ENCODE results near the gene LYRM4.

LYRM4 gene

DNA sequence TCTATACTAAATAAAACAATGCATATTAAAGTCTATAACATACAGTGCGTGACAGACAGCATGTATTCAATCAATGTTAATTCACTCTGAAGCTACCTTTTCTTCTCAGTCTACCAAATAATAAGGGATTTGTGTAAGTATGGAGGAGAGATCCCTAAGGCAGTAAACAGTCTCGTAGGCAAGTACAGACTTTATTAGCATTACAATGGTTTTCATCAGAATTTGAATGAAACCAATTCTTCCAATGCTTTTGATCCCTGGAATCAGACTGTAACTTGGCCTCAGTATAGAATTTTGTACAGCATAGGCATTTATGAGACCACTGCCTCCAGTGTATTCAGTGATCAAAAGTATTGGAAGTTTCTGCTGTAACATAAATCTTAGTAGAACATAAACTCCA, 19.5 kb downstream of the LYRM4 start:
- no peak for DNase-seq

DNA sequence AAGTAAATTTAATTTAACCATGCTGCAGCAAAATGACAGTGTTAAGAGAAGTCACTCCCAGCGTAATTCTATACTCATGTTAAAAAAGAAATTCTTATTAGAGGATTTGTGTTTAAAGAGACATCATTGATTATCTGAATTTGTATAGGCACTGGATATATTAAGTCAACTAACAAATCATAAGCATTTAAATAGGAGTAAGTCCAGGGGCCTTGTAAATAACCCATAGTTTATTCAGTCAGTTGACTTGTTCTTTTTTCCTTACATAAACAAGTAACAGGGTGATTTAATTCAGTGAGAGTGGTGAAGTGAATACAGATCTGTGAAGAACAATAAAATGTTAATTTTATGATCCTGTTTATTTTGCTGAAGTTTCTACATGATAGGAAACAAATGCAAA, 22.4 kb downstream of the LYRM4 start:
- DNase-seq = no peak

DNA sequence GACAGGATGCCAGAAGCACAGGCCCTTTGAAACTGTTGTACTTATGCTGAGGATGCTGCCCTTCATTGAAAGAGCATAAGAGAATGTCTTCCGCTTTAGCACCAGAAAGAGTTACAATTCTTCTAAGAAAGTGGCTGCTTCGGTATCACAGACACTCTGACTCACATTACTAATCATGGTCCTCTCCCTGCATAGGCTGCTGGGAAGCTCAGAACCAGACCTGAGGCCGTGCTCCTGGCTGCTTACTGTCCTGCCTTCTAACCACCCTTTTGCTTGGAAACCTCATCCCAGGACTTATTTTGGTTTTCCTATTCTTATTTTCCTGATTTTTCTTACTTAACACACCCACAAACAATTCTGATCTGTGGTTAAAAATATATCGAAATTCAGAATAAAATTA, 22.9 kb downstream of the LYRM4 start:
- no peak for DNase-seq

DNA sequence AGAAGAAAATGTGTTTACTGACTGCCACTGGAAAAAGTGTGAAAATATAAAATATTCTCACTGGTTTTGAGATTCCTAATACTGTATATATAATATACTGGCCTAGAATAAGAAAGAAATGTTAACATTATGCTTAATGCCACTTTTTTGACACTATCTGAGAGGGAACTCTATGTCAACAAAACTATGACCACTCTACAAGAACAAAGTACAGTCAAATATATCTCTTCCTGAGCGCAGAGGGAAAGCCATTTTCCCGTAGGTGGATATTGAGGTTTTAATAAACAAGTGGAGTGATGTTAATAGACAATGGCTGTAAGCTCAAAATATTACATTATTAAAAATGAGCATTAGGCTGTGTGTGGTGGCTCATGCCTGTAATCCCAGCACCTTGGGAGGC, 24.9 kb downstream of the LYRM4 start:
- no peak for DNase-seq

DNA sequence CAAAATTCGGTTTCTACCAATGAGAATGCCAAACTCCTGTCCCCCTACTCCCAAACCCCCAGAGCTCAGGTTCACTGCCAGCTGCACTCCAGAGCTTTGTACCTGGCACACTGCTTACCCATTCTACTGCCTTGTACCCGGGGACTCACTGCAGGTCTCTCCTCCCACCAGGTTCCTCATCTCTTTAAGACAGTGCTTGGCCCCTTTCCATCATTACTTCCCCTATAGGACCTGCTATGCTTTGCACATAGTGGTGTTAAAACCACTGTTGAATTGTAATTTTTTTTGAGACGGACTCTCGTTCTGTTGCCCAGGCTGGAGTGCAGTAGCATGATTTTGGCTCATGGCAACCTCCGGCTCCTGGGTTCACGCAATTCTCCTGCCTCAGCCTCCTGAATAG, 25.9 kb downstream of the LYRM4 start:
- DNase-seq = no peak

DNA sequence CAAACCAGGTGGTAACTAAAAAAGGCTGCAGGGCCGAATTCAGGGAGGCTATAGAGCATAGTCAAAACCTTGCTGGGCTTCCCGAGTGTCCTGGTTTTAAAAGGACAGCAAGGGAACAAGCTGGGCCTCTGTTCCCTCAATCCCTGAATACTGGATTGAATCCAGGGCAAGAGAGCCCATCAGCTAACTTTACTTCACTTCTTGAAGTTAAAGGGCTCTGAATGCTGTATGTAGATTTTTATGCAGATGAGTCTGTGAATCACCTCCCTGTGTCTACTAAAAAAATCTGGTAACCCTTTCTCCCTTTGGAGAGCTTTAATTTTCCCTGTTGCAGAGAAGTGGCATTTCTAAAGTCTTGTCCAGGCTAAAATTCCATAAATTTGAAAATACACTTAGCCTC, 29.5 kb downstream of the LYRM4 start:
- no peak for DNase-seq

DNA sequence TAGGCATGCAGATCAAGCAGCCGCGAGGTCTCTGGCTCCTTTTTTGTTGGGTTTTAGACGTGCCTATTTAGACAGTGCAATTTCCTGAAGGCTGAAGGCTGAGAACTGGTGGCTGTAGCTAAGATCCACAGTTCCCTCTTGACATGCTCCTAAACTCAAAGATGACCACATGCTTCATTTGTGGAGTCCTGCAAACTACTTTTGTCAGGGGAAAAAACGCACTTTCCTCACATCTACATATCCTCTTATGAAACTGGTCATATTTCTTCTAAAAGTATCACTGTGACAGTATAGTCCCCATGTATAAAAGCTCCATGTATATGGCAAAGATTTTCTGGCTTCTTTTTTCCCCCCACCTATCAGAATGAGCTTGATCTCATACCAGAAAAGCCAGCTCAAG, 30.7 kb downstream of the LYRM4 start:
- DNase-seq = no peak

DNA sequence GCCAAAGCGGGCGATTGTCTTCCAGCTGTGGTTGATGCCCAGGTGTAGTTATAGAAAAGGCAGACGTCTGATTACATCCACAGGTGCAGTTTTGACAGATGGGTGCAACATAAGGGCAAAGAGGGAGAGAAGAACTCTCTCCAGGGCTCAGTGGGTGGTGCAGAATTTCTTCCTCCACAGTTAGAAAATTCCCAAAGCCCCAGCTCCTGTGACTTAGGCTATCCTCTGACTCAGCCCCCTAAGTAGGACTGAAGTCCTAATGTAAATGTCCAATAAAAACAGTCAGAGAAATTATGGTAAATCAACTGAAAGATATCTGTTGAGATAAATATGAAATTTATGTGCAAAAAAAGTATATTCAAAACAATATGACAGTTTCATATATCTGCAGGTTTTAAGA, 31.4 kb downstream of the LYRM4 start:
- DNase-seq = no peak

DNA sequence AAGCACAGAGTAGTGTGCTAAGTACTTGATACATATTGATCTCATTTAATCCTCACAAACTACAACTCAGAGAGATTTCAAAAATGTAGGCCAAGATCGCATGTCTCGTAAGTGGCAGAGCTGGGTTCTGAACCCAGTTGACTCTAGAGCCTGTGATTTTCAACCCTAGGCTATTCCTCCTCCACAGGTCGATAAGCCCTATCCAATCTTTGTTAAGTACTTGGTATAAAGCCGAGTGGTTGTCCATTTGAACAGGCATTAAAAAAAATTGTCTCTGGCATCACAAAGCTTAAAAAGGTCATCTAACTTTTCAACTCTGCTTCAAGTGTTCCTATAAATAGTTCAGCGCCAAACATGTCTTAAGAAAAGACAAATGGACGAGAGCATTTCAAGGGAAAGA, 37.4 kb downstream of the LYRM4 start:
- DNase-seq = no peak

DNA sequence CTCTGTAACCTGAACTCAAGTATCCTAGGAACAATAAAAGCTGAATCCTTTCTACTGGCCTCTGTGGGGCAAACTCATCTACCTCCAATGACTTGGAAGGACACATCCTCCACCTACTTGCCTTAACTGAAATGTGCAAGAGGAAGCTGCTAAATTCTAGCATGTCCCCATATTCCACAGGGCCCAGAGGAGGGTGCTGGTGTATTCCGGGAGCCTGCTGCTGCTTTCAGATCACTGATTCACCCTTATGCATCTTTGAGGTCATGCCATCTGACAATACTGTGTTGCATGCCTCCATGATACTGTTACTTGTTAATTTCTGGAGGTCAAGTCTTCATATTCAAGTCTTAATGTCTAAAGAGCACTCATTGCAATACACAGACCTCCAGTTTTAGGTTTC, 40.3 kb downstream of the LYRM4 start:
- DNase-seq = no peak

DNA sequence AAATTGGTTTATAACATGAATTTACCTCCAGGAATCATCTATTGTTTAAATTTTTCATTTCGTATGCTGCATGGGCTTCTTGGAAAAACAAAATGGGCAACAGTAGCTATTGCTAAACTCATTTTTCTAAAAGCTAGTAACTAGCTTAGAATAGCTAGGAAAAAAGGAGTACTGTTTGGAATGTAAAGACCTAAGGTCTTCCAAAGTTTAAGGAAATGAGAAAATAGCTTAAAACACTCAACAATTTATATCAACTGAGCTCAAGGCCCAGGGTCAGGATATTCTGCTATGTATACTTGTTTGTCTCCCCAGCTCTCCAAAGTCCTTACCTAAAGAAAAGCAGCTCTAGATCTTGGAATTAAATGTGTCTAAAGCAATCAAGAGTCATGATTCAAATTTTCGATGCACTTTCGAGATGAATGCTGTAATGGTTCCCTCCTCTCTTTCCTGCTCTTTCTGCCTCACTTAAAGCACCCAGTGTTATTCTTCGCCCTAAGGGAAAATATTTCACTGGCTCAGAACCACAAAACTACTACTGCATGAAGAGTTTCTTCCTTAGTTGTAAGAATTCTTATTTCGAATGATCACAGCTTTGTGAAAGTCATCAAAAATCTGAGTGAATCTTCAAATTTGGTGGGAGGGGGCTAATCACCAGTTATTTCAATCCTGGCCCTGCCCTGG, 41.6 kb downstream of the LYRM4 start:
- DNase-seq = no peak

DNA sequence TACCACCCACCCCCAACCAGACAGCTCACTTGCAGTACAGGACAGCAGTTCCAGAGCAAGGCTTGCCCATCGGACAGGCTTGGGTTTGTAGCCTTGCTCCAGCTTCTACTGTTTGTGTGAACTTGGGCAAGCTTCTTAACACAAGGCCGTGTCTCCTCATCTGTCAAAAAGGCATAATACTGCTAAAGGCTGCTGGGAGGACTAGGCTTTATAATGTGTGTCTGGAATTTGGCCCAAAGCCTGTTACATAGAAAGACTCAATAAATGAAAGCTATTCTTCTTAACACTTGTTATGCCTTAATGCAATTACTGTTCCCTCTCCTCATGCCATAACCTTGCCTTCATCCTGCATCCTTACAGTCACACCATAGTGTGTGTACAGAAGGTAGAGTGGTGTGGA, 43.4 kb downstream of the LYRM4 start:
- no peak for DNase-seq

DNA sequence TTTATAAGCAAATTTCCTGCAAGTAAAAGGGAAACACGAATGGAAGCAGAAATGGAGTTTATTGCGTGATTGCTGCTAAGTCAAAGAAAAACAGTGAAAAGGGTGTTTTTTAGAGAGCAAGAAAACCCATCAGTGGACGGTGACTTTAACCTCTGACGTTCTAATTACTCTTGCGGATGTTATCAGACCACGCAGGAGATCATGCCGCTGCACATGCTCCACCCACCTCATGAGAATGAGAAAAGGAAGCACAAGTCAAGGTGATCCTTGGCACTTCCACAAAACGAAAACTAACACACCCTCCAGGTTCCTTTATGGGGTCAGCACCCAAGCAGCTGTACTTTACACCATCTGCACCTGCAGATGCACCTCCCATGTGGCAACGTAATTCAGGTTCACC, 45.0 kb downstream of the LYRM4 start:
- DNase-seq = no peak

DNA sequence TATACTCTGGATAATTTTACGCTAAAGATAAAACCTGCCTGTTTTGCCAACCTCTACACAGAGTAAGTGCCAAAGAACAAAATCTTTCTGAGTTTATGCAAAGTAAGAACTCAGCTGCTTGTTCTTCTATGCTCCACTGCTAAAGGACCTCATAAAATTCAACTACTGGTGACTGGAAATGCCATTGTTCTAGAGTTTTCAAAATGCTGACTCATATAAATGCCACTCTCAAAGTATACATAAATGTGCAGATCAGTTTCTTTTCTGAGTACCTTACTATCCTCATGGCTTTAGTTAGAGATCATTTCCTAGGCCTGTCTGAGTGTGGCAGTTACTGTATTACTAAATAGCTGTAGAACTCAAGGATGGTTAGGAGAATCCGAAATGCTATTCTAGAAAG, 45.6 kb downstream of the LYRM4 start:
- DNase-seq = no peak

DNA sequence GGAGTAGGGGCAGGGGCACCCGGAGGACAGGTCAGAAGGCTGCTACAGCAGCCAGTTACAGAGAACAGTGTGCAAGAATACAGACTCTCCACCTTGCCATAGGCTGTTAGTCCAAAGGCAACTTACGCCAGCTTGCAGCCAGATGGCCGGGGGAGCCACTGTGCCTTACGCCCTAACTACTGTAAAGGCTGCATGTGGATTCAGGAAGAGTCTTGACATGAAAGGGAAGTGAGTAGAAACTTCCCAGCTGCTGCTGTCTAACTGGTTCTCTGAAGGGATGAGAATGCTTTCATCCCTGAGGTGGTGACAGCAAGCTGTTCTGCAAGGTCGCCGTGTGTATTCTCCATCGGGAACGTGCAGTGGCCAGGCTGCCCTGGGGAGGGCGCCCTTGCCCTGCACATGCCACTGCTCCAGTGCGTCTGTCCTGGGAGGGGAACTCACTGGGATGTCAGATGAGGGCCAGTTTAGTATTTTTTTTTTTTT, 46.1 kb downstream of the LYRM4 start:
- DNase-seq = no peak

DNA sequence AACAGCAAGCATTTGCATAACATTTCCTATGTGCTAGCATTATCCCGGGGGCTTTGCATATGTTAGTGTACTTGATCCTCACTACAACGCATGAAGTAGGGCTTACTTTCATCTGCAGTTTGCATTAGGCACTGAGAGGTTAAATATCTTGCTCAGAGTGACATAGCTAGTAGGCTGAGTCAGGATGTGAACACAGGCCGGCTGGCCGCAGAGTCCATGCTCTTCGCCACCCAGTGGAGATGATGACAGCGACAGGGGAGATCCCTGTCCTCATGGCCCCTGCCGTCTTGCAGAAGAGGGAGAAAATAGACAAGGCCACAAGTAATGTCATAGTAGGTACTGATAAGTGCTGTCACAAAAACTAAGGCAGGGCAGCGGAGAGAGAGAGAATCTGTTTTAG, 46.9 kb downstream of the LYRM4 start:
- DNase-seq = no peak

DNA sequence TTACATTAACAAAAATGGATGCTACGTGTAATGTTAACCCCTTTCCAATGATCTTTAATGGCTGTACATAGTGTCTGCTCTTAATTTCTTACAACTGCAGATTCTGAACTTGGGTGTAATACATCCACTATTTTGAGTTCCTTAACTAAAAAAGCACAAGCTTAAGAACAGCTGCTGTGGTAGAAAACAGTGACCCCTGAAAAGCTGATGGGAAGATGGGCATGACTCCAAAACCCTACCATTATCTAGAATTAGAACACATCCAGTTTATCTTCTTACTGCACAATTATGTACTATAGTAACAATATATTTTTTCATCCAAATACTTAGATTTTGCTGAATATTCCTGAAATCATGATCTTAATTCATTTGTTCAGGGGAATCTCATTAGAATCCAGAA, 49.3 kb downstream of the LYRM4 start:
- no peak for DNase-seq

DNA sequence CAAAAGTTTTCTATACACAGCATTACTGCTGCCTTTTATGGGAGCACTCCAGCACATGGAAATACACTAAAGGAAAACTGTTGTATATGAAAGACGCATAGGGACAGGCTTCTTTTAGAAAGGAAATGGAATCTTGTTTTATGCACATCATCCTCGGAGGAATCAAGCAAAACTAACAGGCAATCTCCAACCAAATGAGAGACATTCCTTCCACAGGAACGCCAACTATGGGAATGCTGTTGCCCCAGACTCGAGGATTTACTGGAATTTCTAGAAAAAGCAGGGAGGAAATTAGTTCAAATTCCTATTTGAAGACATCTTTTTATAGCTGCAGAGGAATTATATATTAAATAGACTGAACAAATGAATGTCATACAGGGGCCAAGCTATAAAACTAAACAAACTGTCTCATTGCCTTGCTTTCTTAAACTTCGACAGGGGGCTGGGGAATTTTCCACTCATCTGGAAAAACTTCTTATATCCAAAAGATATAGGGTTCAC, 52.2 kb downstream of the LYRM4 start:
- DNase-seq = no peak

DNA sequence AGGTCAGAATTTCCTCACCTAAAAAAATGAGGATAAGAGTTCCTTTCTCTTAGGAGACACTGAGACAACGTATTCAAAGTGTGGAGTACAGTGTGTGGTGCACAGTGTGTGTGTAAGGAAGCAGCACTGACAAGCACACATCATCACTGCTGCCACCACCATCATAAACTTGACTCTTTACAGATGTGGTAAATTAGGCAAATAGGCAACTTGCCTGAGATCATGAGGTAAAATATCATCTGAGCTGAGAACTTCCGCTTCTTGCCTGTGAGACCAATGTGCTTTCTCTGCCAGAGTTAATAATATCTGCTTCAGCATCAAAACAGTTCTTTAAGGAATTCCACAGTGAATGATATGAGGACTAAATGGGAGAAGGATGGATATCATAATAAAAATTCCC, 52.7 kb downstream of the LYRM4 start:
- DNase-seq = no peak

DNA sequence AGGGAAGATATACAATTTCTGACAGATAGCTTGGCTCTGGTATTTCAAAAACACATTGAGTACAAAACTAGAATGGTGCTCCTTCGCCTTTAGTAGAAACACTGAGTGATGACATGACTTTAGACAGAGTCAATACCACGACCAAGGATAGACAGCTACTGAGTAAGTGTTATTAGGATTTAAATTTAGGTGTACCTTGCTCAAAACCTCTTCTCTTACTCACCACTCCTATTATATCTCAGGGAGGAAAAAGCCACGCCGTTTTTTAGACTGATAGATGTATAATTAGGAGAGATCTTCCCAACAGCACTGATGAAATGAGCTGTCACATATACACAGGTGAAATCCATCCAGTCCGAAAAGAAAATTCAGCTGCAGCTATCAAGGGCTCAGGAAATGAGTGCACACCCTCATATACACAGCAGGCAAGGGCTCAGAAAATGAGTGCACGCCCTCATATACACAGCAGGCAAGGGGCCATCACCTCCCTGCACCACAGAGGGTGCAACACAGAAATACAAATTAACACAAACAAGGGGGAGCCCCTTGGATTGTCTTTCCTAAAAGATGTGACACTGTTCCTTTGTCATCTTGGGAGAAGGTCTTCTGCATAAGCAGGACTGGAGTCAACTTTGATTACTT, 53.7 kb downstream of the LYRM4 start:
- no peak for DNase-seq

DNA sequence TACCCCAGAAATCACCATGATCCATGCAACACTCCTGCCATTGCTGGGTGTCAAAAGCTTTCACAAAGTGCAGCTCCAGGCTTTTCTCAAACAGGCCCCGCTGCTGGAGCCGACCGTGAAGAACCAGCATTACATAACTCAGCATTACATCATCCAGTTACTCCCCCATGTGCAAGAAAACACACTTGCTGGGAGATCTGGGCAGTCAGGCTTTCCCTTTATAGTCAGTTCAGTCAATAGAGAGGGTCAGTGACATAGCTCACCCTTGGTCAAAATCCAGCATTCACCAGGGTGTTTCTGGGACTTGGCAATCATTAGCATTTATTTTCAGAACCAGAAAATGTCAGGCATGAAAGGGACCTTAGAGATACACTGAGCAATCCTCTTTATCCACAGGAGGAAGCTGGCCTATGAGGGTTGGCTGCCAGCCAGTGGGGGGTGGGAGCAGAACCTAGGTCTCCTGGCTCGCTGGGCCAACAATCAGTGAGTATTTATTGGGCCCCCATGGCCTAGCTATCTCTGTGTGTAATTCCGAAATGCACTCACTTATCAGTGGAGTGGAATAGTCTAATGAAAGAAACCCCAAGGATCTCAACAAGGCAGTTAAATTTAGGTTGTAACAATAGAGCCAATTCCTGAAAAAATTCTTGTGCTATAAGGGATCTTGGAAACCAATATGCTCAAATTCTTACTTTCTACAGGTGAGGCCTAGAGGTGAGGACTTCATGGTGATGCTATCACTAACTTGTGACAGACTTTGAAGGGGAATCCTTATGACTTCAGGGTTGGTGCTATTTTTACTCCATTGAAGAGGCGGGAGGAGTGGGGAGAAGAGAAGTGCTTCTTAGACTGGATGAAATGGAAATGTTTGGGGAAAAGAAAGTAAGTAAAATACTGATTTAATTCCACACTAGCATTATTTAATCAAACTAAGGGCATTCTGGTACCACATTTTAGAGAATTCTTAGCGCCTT, 54.6 kb downstream of the LYRM4 start:
- no peak for DNase-seq

DNA sequence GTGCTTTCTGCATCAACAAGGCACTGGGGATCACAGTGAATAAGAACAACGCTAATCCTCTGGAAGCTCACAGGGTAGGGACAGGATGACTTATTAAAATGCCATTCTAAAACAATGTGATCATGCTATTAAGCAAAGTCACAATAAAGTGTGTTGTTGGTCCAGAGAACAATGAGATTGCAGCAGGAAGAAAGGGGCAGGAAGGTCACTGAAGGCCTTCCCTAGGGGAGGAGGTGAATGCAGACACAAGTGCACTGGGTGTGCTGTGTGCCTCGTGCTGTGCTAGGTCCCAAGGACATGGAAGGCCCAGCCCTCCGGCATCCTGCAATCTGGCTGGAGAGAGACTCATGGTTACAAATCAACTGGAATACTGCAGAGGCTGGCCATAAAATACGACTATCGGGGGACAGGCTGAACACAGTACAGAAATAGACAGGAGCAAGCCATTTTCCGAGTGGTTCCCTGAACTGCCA, 55.7 kb downstream of the LYRM4 start:
- no peak for DNase-seq

DNA sequence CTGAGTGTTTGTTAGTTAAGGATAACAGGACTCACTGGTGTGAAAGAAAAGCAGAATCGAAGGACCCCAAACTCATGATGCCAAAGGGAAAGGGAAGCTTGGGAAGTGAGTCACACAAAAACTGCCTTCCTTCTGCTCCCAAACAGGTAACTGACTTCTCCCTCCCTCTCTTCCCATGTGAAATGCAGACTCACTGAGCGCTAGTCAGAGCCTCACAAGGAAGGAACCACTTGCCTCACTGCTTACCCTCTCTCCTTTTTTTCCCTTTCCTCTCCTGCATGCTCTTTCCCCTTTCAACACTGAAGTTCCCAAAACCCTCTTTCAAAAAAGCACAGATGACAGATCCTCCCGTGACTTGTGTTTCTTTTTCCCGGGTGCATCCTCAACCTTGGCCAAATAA, 56.4 kb downstream of the LYRM4 start:
- DNase-seq = no peak

DNA sequence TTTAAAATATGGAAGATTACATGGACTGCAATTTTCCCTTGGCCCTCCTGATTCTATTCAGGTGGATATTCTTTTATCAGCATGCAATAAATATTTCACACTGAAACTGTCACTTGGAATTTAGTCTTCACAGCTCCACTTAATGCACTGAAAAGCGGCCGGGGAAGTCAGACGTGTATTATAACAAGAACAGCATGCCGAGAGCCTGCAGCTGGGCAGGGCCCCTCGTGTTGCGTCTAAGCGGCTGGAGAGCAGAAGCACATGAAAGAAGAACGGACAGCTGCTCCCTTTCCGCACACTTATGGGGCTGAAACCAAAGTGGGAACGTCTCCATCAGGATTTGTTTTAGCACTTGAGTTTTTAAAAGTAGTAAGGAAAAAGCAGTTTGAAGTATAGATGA, 57.2 kb downstream of the LYRM4 start:
- no peak for DNase-seq
